NCI-H2196 (cell line): Measurements from ENCODE around the gene SLC34A1.
A peak's percentile ranks its signal among the peaks of the same experiment; 100 is the strongest.

ENCODE experiments used
- DNase-seq: peaks from one replicate; lab custom pipeline; 2025; ENCODE audit not compliant: unreplicated experiment; lab: John Stamatoyannopoulos, UW

SLC34A1 gene

DNA sequence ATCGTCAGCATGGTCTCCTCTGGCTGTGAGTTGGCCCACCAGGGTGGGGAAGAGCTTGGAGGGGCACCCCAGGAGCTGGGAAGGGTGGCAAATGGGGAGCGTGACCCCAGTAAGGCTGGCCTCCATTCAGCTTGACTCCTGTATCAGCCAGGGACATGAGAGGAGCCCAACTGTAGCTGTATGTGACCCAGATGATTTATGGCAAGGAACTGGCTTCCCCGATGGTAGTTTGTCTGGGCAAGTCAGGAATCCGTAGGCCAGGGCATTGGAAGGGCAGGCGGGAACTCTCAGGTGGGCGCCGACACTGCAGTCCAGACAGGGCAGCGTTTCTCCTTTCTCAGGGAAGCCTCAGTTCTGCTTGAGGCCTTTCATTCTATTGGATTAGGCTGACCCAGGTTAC is 2.3 kb downstream of the SLC34A1 start:
- no peak for DNase-seq

DNA sequence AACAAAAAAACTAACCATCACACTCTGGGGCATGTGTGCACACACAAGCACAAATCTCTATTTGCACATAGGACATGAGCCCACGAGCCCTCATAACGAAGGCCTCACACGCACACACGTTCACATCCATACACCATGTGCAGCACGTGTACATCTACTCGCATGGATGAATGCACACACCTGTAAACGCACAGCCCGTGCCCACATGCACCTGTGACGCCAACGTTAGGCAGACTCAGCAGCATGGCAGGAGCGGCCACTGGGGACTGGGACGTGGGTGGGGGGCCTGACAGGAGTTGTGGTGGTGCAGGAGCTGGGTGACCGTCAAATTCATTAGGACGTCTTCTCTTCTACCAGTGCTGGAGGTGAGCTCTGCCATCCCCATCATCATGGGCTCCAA is 3.2 kb downstream of the SLC34A1 start:
- no peak for DNase-seq

DNA sequence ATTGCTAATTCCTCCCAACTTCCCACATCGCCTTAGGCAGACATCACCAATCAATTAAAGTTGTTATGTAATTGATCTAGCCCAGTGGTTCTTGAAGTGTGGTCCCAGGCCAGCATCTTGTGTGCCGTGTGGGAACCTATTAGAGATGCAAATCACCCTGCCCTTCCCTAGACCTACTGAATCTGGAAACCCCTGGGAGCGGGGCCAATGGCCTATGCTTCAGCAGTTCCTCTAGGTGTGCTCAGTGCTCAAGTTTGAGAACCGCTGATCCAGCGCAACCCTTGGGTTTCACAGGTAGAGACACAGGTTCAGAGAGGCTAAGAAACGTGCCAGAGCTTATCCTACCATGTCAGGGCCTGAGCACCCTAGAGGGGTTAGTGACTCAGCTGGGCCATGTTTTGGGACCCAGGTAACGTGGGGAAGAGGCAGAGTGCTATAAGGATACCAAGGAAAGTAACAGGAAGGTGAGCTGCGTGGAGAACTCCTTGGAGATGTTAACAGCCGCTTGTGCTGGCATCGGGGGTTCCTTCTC is 4.4 kb downstream of the SLC34A1 start:
- DNase-seq: no peak

DNA sequence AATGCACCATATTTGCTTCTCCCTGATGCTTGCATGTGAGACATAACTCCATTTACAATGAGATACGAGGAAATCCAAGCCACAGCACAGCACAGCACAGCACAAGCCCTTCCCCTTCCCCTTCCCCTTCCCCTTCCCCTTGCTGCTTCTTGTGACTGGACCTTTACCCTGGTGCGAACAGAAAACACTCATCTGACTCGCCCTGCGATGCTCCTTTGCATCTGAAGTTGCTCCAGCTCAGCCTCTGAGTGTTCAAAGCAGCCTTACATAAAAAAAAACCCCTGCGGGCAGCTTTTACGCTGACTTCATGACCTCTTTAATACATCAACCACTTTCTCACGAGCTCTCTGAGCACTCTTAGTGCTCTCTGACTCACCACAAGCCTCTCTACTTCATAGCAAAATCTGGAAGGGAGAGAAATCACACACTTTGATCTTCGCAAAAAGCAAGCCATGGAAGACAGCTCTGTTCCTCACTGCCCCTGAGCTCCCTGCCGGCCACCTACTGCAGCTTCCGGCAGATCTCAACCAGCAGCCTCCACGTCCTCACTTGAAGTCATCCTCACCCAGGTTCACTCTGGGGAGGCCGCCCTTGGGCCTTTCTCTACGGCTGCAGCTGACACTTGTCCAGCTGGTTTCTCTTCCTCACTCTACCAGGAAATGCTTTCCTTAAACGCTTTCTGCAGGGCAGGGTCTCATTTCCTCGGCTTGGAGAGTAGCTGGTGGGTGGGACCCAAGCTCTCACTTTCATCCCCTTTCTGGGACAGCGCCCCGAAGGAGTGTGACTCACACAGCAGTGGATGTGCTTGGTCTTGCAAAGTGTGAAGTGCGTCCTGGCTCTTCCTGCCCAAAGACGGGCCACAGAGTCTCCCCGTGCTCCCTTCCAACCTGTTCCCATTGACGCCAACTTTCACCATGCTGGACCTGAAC is 5.3 kb downstream of the SLC34A1 start:
- no peak for DNase-seq

DNA sequence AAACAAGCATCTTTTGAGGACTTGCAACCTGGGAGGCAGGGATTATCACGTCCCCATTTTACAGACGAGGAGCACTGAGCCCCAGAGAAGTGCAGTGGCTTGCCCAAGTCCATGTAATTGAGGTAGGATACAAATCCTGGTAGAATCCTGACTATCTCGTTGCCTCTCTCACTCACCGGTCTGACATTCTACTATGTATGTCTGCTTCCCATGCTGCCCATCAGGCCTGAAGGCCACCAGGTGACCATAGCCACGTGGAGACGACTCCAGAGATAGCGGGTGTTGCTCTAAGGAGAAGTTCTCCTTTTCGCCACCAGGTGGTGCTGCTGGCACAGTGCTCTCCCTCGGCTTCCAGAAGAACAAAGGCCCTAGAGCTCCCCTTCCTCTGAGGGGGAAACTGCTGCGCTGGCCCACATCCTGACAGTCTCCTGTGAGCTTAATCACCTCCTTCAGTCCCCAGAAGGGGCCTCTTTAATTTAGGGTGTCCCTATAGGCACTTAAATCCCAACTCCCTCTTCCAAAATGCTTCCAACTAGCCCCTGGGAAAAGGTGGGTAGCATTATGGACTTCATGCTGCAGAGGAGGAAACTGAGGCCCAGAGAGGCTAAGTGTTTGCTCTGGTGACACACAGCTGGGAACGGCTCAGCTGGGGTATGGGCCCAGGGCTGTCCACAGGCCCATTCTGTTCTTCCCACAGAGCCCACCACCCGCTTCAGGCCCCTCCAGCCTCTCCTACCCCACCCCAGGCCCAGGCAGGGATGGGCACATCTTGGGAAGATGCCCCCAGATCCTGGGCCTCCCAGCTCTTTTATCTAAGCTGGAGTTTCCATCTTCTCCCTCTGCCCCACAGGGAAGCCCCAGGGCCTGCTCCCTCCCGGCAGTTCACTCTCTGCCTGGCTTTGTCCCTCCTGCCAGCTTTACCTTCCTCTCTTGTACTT is 6.4 kb downstream of the SLC34A1 start:
- DNase-seq: peak; percentile 90

DNA sequence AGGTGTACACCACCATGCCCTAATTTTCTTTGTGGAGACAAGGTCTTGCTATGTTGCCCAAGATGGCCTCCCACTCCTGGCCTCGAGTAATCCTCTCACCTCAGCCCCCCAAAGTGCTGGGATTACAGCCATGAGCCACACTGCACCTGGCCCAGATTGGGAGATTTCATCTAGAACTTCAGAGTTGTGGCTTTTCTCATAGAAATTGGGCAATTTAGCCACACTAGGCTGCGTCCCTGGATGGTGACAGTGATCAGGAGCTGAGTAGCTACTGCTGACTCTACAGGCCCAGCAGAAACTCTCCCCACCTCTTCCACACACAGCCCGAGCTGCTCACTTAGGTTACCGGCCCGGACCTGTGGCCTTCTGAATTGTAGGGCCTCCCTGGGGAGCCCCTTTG is 8.5 kb downstream of the SLC34A1 start:
- no peak for DNase-seq

DNA sequence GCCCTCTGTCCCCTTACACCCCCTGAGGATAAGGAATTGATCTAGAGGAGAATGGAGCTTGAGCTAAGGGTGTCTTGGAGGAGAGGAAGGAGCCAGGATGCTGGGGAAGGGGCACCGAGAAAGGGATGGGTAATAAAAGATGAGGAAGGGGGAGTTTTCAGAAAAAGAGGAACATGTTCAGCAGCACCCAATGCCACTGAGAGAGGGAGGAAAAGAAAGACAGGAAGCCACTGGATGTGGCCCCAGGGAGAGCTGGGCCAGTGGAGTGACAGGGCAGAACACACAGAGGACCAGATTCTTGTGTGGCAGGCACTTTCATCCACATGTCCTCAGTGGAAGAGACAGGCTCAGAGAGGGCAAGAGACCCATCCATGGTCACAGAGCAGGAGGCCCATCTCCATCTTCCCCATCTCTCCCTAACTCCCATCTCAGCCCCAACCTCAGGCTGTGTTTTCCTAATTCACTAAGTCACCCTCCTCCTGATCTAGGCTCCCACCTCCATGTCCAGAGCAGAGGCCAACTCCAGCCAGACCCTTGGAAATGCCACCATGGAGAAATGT is 9.1 kb downstream of the SLC34A1 start:
- no peak for DNase-seq

DNA sequence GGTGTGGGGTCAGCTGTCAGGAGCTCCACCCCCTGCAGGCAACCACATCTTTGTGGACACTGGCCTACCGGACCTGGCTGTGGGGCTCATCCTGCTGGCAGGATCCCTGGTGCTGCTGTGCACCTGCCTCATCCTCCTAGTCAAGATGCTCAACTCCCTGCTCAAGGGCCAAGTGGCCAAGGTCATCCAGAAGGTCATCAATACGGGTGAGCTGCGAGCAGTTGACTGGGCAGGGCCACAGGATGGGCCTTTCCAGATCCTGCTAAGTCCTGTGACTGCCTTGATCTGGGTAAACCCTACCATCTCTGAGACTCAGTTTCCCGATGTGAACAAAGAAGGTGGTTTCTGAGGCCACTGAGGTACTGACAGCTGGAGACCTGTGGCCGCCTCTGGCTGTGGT is 9.8 kb downstream of the SLC34A1 start:
- no peak for DNase-seq

DNA sequence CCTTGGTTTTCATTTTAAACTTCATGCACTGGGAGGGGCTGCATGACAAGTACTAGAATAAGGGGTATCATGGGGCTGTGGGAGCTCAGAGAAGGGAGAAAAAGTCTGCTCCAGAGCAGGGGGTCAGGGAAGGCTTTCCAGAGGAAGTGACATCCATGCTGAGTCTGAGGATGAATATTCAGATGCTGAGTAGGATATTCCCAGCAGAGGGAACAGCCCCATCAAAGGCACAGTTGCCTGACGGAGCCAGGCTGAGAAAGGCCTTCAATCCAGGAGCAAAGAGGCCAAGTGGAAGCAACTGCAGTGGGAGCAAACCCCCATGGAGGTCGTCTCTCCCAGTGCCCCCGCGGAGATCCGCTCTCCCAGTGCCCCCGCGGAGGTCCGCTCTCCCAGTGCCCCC is 11.8 kb downstream of the SLC34A1 start:
- no peak for DNase-seq

DNA sequence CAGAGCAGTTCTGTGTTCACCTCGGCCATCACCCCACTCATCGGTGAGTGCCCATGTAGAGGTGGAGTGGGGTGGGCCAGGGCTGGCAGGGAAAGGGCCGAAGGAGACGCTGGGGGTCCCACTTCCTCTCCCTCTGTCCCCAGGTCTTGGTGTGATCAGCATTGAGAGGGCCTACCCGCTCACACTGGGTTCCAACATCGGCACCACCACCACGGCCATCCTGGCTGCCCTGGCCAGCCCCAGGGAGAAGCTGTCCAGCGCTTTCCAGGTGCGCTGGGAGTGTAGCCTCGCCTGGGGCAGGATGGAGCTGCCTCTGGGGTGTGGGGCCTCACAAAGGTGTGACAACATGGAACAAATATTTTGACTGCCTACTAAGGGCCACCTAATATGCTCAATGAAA is 12.6 kb downstream of the SLC34A1 start:
- DNase-seq: no peak

DNA sequence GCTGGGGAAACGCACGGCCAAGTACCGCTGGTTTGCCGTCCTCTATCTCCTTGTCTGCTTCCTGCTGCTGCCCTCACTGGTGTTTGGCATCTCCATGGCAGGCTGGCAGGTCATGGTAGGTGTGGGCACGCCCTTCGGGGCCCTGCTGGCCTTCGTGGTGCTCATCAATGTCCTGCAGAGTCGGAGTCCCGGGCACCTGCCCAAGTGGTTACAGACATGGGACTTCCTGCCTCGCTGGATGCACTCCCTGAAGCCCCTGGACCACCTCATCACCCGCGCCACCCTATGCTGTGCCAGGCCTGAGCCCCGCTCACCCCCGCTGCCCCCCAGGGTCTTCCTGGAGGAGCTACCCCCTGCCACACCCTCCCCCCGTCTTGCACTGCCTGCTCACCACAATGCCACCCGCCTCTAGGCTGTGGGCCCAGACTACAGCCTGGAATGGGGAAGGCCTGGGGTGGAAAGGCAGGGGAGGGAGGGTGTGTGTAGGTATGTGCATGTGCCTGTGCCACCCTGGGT is 13.7 kb downstream of the SLC34A1 start:
- no peak for DNase-seq

DNA sequence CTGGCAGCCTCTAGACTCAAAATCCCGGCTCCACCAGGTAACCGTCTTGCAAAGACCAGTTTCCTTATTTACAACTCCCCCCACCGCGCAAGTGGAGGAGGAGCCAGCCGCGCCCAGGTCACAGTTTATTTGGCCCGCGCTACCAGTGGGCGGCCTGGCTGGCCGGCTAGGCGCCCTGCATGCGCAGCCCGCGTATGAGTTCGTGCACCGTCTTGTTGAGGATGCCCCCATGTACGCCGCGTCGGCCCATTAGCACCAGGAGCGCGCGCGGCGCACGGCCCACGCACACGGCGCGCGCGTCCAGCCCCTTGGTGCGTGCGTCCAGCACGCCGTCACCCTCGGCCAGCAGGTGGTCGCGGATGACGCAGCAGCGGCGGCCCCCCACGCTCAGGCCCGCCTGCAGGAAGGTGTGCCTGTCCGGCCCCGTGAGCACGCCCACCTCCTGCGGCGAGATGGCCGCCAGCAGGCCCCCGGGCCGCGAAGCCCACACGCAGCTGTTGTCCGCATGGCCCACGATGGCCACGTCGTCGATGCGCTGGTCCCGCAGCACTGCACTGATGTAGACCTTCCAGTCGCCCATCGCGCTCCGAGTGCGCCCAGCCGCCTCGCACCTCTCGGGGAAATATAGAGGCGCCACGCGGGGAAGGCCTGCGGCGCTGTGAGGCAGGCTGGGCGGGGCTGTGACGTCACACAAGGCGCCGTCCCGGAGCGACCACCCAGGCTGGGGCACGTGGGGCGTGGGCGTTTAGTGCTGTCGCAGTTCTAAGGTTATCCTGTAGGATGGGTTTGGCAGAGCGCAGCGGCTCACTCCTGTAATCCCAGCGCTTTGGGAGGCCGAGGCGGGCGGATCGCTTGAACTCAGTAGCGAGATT is 16.0 kb downstream of the SLC34A1 start, which contains the start of gene PFN3:
Gene PFN3 (minus strand): TSS at position 665 of the 872 bp plus-strand sequence. CDS start 85 bp downstream, at position 580.
- DNase-seq: no peak

DNA sequence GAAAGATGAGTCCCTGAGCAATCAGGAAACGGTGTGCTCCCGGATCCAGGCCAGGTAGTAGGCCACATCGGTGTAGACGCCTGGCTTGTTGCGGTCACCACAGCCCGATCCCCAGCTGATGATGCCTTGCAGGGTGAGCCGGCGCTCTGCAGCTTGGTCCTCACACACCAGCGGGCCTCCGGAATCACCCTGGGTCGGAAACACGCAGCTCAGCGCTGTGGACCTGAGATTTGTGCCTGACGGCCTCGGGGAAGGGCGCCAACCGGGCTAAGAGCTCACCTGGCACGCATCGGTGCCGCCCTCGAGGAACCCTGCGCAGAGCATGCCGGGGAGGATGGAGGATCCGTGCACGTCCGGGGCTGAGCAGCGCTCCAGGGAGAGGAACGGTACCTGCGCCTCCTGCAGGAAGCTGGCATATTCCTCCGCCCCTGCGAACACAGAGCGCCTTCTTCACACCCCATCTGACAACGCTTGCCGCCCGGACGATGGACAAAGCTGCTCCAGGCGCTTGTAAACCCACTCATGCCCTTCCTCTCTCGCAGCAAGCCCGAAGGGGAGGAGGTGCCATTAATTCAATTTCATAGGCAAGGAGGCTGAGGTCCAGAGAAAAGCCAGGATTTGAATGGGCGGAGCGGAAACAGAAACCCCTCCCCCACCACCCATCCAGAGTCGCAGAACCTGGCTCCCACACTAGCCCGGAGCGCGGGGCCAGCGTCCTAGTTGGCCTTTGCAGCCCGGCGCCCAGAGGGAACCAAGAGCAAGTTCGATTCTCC is 18.2 kb downstream of the SLC34A1 start:
- DNase-seq: peak; percentile 89

DNA sequence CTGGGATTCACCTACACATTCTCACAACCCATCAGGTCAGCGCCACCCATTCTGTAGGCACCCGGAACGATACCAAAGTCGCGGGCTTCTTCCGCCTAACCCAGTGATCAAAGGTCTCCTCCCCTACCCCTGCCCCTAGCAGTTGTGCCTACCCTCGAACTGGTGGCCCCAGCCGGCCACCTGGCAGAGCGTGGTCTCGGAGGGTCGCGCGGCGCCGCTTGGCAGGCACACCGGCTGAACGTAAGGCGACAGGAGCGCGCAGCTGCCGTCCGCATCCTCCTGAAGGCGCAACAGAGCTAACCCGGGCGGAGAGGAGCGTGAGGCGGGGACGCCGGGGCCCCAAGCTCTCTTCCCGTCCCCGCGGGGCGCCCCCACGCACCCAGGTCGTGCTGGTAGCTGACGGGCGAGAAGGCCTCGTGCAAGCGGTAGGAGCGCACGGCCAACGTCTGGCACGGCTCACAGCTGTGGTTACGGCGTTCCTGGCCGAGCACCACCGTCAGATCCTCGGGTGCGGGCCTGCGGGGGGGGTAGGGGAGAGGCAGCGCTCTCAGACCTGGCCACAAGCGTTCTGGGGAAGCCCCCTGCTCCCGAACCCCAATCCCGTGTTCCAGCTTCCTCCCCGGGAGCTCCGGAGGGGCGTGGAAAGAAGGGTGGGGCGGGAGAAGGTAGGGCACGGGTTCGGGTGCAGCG is 19.0 kb downstream of the SLC34A1 start:
- DNase-seq: peak; percentile 52

DNA sequence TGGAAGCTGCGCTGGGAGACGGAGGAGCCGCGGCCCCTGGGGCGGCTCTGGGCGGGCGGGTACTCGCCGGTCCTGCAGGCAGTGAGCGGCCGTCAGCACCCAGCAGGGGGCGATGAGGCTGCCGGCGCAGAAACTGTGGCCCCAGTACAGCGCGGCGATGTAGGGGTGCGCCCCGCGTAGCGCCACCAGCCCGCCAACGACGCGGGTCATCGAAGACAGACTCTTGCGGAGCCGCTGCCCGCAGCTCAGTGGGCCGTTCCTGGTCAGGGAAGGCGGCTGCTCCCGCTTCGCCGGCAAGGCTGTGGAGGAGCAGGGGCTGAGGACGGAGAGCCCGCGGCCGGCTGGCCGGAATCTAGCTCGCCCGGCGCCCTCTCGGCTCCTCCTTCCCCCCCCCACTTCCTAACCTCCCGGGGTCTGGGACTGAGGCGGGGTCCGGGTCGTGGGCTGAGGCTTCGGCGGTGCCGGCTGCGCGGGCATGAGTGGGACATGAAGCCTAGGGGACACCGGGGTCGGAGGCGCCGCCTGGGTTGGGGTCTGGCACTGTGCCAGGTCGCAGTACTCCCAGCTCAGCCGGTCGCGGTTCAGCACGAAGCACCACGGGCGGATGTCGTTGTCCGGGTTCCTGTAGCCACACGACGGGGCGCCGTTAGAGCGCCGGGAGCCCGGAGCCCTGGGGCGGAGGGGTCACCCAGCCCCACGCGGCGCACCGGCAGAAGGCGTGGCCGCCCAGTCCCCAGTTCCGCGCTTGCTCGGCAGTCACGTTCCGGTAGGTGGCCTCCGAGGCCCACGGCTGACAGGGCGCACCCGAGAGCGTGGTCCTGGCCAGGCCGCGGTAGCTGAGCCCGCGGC is 19.8 kb downstream of the SLC34A1 start:
- peak; percentile 78 for DNase-seq

DNA sequence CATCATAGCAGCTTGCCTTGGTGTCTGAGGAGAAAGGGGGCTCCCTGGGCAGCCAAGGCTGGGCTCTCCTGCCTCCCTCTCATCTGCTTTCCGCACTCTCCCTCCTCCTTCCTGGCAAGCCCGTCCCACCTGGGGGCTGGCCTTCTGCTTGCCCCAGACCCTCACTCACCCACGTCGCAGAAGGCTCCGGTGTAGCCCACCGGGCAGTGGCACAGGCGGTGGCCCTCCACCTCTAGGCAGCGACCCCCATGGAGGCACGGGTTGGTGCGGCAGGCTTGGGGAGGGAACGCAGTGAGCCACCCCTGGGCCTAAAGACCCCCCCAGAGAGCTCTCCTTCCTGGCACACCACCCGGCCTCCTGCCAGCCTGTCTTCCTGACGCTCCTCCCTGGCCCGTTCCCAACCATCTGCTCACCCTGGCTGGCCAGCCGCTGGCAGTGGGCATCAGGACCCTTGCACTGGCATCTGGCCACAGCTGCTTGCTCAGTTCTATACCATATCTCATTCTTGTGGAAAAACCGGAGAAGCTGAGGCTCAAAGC is 20.5 kb downstream of the SLC34A1 start:
- peak; percentile 27 for DNase-seq

DNA sequence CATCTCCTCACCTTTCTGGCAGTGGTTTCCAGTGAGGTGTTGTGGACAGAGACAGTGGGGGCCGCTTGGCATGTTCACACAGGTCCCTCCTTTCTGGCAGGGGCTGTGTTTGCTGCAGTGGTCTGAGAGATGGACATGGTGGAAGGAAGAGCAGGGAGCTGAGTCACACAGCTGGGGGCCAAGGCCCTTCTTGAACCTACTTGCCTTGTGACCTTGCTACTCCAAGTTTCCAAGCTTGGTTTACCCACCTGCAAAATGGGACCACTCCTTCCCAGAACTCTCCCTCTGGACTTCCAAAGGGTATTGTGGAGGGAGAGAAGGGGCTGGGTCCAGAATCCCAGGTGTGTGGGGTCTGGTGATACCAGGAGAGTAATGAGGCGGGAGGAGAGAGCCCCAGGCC is 21.1 kb downstream of the SLC34A1 start:
- no peak for DNase-seq
